GM11168 (cell line): Measurements from ENCODE around the gene PRX.
"Not testable (repeated sequence)": the region's sequence is repeated elsewhere in the genome, so short reads cannot be mapped to it uniquely, and the experiment has no call there.

Experiments
- in situ Hi-C: fragments of 300-500 bp; cut with MboI; formaldehyde crosslinking; loops from one replicate; pipeline ENCODE4 v1.12.0; 2022; ENCODE audit warnings: low sequenced_read_pairs; ENCODE audit not compliant: unreplicated experiment

PRX gene

DNA sequence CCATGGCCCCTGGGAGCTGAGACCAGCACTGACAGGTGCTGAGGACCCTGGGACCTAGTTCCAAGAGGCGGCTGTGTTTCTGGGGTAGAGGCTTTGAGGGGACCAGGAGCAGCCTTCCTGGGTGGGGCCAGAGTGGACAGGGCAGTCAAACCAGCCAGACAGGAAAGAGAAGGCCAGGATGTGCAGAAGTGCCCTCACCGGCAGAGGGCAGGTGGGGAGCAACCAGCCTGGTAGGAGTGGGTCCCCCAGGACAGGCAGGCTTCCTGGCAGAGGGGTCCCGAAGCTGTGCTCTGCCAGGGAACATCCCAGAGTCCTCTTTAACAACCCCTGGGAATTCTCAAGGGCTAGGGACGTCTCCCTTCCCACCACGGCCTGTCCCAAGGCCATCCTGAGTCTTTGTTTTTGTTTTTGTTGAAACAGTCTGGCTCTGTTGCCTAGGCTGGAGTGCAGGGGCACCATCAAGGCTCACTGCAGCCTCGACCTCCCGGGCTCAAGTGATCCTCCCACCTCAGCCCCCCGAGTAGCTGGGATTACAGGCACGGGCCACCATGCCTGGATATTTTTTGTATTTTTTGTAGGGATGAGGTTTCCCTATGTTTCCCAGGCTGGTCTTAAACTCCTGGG is 20.2 kb downstream of the PRX start:
- in situ Hi-C loops: no loop called here

DNA sequence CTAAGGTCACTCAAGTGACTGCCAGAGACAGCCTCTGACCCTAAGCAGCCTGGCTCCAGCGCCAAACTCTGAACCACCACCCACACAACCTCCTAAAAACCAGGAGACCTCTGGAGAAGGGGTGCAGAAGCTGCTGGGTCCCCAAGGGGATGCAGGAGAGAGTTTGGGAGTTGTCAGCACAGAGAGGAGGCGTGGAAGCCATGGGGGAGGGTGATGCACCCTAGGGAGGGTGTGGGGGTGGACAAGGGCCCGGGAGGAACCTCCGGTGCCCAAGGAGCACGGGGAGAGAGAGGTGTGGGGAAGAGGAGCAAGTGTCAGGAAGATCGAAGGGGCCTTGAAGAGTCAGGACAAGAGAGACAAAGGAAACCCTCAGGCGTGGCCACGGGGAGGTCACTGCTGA is 21.1 kb downstream of the PRX start:
- in situ Hi-C loops: no loop called here

DNA sequence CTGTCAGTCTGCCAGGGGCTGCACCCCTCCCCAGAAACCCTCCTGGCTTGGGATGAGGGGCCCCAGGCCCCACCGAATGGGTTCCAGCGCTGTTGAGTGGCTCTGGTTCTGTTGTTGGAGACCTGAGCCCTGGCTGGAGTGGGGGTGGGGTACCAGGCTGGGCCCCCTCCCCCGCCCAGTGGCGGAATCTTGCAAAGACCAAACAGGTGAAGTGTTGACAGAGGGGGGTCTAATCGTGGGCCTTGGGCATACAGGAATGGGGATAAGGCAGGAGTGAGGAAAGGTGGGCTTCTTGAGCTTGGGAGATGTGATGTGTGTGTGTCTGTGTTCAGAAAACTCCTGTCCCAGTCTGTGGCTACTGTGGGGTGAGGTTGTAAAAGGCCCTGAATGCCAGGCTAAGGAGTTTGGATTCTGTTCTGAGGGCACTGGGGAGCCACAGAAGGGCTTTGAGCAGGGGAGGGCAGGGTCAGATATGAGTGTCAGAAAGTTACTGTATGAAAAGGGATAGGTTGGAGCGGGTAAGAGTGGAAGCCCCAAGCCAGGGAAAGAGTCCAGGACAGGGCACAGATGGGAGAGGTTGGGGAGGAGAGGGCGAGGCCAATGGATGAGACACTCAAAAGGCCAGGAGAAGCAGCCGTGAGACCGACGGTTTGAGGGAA is 23.0 kb downstream of the PRX start, which contains the start of gene HIPK4:
HIPK4 (minus strand) TSS at position 98 of the 659 bp plus-strand sequence. CDS start 279 bp downstream, outside the sequence.
- in situ Hi-C loops: no loop called here

DNA sequence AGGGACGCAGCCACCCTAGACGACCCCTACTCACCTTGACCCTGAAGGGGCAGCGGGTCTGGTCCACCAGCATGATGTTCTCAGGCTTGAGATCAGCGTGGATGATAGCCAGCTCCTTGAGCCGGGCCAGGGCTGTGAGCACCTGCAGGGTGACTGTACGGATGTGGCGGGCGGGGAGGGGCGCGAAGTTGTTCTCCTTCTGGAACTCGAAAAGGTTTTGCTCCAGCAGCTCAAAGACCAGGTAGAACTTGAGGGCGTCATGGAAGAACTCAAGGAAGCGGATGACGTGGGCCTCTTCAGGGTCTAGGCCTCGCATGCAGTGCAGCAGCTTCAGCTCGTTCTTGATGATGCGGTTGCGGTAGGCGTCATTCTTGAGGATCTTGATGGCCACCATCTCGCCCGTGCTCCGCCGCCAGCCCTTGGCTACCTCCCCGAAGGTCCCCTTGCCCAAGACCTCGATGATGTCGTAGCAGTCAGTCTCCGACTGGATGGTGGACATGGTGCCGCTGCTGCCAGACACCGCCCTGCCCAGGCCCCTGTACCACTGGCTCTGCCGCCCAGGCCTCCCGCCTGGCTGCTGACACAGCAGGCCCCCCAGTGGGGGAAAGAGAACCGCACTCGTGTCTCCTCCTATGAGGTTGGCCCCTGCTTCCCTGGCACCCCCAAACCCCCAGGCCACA is 23.6 kb downstream of the PRX start:
- in situ Hi-C loops: no loop called here

DNA sequence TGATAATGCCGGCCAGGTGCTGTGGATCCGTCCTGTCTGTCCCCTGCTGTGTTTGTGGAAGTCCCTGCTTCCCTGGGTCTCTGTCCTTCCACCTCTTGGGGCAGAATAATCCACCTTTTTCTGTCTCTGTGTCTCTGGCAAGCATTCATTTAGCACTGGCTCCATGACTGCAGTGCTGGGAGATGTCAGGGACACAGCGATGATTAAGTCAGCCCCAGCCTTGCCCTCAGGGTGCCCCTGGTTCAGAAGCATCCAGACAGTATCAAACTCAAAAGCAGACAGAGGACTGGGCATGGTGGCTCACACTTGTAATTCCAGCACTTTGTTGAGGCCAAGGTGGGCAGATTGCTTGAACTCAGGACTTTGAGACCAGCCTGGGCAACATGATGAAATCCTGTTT is 24.7 kb downstream of the PRX start:
- in situ Hi-C loops: no loop called here

DNA sequence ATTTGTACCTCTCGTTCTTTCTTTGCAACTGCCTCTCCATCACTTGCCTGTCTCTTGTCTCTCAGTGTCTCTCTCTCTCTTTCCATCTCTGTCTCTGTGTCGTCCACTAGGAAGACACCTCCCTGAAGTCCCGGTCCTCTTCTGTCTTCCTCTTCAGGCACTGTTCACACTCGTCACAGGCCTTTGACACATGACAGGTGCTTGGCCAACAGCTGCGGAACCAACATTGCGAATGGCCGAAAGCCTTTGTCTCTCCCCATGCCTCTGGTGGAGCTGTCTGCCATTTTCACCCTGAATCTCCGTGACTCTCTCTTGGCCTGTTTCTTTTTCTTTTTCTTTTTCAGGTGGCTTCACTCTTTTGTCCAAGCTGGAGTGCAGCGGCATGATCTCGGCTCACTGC is 26.0 kb downstream of the PRX start:
- in situ Hi-C loops: no loop called here

DNA sequence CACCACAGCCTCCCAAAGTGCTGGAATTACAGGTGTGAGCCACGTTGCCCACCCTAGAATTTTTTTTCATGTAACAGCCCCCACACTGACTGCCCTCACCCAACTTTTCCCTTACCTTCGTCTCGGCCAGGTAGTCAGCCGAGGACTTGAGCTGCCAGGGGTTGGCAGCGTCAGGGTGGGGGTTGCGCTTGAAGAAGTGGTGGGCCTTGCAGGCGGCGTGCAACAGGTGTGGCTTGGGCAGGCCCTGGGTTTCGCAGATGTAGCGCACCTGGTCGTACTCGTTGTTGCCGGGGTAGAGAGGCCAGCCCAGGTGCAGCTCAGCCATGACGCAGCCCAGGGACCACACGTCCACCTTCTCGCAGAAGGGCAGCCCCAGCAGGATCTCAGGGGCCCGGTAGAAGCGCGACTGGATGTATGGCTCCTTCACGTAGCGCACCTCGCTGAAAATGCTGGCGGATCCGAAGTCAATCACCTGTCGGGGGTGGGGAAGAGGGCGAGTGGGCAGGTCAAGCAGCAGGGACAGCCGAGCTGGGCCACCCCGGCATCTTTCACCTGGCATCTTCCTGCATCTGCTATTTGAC is 29.4 kb downstream of the PRX start:
- in situ Hi-C loops: no loop called here

DNA sequence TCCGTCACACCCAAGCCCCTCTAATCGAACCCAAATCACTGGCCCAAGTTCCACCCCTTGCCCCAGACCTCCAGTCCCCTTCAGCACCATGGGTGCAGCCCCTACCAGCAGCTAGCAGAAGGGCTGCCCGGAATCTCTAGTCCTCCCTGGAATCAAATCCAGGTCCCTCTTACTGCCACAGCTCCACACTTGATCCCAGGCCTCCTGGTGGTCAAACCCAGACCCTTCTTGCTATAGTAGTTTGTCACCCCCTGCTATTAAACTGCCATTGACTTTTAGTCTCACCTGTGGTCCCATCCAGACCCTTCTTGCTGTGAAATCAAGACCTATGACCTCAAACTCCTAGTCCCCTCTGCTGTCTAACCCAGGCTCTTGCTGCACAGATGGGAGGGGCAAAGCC is 31.9 kb downstream of the PRX start:
- in situ Hi-C loops: no loop called here

DNA sequence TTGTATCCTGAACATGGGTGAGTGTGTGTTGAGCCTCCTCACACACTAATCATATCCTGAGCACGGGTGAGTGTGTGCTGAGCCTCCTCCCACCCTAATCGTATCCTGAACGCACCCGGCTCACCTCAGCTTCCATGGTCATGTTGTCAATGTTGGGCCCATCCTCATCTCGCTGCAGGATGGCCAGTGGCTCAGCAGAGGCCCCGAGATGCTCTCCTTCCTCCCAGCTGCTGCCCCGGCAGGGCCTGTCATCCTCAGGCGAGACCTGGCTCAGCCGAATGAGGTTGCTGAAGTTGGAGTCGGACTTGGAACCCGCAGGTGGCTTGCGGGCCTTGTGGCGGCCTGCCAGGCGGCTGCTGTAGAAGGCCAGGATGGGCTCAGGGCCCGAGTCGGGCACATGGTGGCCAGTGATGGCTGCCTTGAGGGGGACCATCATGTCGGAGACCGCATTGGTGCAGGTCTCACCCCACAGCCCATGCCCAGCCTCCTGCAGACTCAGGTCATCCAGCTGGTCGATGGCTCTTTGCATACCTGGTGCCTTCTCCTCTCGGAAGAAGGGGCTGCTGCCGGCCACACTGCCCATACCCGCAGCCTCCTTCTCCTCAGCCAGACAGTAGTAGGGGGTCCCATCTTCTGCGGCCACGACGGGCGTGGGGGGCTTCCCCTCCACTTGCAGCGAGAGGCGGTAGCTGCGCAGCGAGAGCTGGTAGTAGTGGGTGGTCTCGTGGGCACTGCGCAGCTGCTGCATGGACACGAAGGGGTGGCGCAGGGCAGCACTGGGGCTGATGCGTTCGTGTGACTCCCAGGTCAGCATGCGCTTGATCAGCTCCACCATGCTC is 32.8 kb downstream of the PRX start:
- in situ Hi-C loops: no loop called here

DNA sequence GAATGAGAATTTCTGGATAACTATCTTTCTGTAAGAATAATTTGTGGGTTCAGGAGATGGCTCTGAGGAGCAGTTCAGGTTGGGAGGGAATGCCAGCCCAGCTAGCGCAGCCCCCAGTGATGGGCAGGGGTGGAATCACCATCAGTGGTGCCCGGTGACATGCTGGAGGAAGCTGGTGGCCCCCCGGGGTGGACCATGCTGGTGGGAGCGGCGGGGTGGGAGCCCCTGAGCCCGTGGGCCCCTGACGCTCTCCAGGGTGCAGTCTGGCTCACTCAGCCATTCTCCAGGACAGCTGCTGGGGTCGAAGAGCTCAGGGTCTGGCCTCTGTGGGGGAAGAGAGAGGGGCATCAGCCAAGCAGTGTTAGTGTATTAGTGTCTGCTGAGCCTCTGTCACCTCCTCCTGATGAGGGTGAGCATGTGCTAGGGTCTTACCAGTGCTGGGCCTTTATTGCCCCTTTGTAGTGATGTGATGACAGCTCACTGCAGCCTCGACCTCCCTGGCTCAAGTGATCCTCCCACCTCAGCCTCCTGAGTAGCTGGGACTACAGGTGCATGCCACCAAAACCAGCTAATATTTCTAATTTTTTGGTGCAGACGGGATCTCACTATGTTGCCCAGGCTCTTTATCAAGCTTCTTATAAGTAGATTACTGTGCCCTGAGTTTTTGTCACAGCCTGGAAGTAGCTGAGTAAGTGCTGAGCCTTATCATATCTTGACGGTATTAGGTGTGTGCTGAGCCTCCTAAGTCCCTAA is 33.6 kb downstream of the PRX start:
- in situ Hi-C loops: no loop called here

DNA sequence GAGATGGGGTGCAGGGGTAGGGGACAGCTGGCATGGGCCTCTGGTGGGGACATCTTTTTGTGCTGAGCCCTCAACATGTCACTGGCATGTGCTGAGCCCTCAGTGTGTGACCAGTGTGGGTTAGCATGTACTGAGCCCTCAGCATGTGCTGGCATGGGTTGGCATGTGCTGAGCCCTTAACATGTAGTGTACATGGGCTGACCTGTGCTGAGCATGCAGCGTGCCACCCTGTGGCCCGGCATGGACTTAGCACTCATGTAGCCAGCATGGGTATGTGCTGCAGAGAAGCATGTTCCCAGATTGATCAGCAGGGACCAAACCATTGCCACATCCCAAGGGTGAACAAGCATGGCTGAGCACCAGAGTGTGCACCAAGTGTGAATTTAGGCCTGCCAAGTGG is 34.7 kb downstream of the PRX start:
- in situ Hi-C loops: no loop called here

DNA sequence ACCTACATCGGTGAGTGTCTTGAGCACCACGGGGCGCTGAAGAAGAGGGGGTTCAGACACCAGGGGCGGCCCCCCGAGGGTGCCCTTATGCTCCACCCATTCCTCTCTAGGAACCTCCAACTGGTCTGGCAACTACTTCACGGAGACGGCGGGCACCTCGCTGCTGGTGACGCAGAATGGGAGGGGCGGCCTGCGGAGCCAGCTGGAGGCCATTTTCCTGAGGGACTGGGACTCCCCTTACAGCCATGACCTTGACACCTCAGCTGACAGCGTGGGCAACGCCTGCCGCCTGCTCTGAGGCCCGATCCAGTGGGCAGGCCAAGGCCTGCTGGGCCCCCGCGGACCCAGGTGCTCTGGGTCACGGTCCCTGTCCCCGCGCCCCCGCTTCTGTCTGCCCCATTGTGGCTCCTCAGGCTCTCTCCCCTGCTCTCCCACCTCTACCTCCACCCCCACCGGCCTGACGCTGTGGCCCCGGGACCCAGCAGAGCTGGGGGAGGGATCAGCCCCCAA is 35.2 kb downstream of the PRX start:
- in situ Hi-C loops: no loop called here

DNA sequence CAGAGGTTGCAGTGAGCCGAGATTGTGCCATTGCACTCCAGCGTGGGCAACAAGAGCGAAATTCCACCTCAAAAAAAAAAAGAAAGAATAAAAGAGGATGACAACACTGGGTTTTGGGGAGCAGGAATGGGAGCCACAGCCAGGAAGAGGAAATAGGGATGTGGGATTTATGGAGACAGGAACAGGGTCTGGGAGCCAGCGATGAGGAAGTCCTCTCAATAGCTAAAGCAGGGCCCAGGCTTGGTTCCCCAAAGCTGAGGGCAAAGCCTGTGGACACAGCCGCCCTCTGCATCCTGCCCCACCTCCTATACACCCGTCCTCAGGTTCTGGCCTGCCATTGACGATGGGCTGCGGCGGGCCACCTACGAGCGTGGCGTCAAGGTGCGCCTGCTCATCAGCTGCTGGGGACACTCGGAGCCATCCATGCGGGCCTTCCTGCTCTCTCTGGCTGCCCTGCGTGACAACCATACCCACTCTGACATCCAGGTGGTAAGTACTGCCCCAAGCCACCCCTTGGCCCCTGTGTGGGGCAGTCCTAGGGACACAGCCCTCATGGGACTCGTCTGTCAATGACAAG is 36.8 kb downstream of the PRX start:
- in situ Hi-C loops: no loop called here

DNA sequence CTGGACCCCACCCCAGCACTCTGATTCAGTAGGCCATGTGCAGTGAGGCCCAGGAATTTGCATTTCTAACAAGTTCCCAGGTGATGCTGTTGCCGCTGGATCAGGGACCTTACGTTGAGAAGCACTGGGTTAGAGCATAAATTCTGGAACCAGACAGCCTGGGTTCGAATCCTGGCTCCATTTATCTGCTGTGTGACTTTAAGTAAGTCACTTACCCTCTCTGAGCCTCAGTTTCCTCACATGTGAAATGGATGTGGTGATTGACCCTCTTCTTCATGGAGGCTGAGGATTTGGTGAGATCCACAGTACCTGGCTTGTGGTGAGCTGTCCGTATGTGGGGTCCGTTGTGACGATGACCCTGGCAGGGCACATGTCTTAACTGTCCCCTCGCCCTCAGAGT is 39.1 kb downstream of the PRX start:
- in situ Hi-C loops: no loop called here

DNA sequence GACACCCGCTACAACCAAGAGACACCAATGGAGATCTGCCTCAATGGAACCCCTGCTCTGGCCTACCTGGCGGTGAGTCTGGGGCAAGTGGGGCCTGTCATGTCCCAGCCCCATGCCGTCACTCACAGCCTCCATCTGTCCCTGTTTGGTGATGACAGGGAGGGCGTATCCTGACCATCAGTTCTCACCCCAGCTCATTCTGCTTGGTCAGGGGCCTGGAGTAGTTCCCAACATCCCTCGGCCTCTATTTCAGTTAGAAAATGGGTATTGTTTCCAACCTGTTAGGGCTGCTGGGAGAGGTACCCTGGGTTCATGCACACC is 41.4 kb downstream of the PRX start:
- in situ Hi-C loops: no loop called here

DNA sequence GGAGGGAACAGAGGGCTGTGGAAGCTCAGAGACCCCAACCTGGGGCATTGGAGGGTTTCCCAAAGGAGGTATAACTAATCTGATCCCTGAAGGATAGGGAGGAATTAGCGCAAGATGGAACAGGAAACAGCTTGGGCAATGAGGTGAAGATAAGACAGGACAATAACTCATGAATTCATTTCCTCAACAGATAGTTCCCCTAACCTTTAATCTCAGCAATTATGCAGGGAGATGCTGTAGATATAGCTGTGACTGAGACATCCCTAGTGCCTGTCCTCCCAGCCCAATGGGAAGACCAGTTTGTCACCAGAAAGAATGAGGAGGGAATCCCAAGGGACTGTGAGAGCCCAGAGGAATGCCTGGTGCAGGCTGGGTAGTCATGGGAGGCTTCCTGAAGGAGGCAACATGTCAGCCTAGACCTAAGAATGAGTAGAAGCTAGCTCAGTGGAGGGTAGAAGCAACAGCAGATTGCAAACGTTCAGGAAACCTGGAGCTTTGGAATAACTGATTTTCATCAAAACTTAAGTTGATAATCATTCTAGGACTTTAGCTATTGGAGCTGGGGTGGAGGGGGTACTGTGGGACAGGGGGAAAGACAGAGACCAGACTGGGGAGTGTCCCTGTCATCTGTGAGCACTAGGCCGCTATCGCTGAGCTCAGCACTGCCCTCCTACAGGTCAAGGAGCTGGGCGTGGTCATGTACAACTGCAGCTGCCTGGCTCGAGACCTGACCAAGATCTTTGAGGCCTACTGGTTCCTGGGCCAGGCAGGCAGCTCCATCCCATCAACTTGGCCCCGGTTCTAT is 42.0 kb downstream of the PRX start:
- in situ Hi-C loops: no loop called here

DNA sequence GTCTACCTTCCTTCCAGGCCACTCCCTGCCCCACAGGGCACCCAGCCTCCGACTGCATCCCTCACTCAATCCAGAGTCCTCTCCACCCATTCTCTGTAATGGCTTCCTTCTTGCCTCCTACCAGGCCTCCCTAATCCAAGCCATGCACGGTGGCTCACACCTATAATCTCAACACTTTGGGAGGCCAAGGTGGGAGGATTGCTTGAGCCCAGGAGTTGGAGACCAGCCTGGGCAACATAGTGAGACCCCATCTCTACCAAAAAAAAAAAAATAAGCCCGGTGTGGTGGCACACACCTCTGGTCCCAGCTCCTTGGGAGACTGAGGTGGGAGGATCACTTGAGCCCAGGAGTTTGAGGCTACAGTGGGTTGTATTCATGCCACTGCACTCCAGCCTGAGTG is 42.9 kb downstream of the PRX start:
- in situ Hi-C loops: not testable (repeated sequence)

DNA sequence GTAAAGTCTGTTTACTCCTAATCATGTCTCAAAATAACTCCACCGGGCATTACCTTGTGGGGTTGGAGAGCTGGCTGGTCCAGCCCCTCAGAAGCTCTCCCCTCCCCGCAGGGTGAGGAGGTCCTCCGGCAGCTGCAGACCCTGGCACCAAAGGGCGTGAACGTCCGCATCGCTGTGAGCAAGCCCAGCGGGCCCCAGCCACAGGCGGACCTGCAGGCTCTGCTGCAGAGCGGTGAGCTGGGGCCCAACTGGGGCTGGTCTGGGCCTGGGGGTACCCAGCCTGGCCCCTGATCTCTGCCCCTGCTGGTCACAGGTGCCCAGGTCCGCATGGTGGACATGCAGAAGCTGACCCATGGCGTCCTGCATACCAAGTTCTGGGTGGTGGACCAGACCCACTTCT is 43.4 kb downstream of the PRX start:
- in situ Hi-C loops: no loop called here
